ENCODE results near the gene KRT77. TPM values are rescaled to one million over a fixed set of nuclear protein-coding genes. Genes with fewer than 3 reads are reported as not detected.

KRT77 gene
- total and polyA plus RNA-seq, 2 experiments from 2014 or later, result not detected

DNA sequence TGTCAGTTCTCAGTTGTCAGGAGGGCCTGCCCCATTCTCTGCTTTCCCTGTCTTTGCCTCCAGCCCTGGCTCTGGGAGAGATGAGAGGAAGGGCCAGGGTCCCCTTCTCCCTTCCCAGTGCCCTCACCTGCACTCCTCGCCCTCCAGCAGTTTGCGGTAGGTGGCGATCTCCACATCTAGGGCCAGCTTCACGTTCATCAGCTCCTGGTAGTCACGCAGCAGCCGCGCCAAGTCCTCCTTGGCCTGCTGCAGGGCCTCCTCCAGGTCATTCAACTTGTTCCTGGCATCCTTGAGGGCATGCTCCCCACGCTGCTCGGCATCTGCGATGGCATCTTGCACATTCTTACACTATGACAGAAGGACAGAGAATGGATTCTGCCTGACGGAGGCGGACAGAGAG is 56.7 kb downstream of the KRT77 start:
- TF ChIP-seq CTCF (conservative IDR thresholded peaks at IDR 0.05; ENCODE audit: low read depth in 2 of 2), result peak in 1 of 2 experiments; percentile 54; a peak in 2 of 4 replicates
- TF ChIP-seq, protein P1, sequence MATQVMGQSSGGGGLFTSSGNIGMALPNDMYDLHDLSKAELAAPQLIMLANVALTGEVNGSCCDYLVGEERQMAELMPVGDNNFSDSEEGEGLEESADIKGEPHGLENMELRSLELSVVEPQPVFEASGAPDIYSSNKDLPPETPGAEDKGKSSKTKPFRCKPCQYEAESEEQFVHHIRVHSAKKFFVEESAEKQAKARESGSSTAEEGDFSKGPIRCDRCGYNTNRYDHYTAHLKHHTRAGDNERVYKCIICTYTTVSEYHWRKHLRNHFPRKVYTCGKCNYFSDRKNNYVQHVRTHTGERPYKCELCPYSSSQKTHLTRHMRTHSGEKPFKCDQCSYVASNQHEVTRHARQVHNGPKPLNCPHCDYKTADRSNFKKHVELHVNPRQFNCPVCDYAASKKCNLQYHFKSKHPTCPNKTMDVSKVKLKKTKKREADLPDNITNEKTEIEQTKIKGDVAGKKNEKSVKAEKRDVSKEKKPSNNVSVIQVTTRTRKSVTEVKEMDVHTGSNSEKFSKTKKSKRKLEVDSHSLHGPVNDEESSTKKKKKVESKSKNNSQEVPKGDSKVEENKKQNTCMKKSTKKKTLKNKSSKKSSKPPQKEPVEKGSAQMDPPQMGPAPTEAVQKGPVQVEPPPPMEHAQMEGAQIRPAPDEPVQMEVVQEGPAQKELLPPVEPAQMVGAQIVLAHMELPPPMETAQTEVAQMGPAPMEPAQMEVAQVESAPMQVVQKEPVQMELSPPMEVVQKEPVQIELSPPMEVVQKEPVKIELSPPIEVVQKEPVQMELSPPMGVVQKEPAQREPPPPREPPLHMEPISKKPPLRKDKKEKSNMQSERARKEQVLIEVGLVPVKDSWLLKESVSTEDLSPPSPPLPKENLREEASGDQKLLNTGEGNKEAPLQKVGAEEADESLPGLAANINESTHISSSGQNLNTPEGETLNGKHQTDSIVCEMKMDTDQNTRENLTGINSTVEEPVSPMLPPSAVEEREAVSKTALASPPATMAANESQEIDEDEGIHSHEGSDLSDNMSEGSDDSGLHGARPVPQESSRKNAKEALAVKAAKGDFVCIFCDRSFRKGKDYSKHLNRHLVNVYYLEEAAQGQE (IDR thresholded peaks at IDR 0.05; ENCODE audit: unreplicated experiment), result no peak

DNA sequence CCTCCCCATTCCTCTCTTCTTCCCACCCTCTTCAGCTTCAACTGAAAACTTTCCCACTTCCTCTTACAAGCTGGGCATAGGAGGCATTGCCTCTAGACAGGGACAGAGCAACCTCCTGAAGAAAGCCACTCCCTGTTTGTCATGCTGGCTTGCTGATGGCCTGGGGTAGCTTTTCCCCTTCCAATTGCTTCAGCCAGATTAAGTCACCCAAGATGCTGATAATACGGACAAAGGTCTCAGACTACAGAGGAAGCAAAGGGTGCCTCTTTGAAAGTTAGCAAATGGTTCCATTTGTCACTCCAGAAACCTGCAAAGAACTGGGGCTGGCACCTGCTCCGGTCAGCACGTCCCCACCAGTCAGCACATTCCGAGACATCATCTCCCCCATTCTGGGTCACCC is 57.3 kb downstream of the KRT77 start:
- Histone ChIP-seq H3K79me2 (replicated peaks; ENCODE audit: insufficient read depth) (no peaks in the 10 kb centered on the region), H3K4me1 (ENCODE audit: insufficient read depth) (no peaks in the 10 kb centered on the region), H3K4me2 (no peak overlapping the region), H3K27me3 (ENCODE audit: insufficient read depth) (no peaks in the 10 kb centered on the region), H3K4me3 (no peak overlapping the region), H4K20me1 (replicated peaks; ENCODE audit: insufficient read depth) (no peaks in the 10 kb centered on the region), H3F3A (replicated peaks; ENCODE audit: low read depth) (no peaks in the 10 kb centered on the region), H3K27ac (ENCODE audit: low read depth) (no peak overlapping the region), H2AFZ (no peak overlapping the region), H3K36me3 (ENCODE audit: insufficient read depth) (no peaks in the 10 kb centered on the region), H3K9me2 (ENCODE audit: insufficient read depth) (no peaks in the 10 kb centered on the region)
- ATAC-seq (no peak), DNase-seq (ENCODE audit: low spot score) (no peak)
- H3K27me3 Mint-ChIP-seq (ENCODE audit: insufficient read depth, low read depth, poor library complexity), result no peaks in the 10 kb centered on the region
- no peak overlapping the region for H3K27ac Mint-ChIP-seq
- H3K4me3 Mint-ChIP-seq, result no peak overlapping the region
- no peaks in the 10 kb centered on the region for H3K9me3 Mint-ChIP-seq
- H3K36me3 Mint-ChIP-seq (ENCODE audit: low read depth), result no peaks in the 10 kb centered on the region
- H3K4me1 Mint-ChIP-seq, result no peaks in the 10 kb centered on the region
- TF ChIP-seq ZNF114 (CRISPR knock-in tag; IDR thresholded peaks at IDR 0.05) (no peak), ZNF462 (CRISPR knock-in tag; IDR thresholded peaks at IDR 0.05) (no peak), EZH2 (IDR thresholded peaks at IDR 0.05; ENCODE audit: low read depth, unreplicated experiment) (no peak), POLR2AphosphoS5 (IDR thresholded peaks at IDR 0.05; ENCODE audit: low read depth) (no peak), STAT1 (IDR thresholded peaks at IDR 0.05; ENCODE audit: unreplicated experiment) (no peak), NANOG (IDR thresholded peaks at IDR 0.05; ENCODE audit: borderline replicate concordance) (no peak), CREB1 (CRISPR knock-in tag; IDR thresholded peaks at IDR 0.05; ENCODE audit: low read depth) (no peak), JUNB (IDR thresholded peaks at IDR 0.05; ENCODE audit: unreplicated experiment) (no peak)

More for the DNA sequence above, 56.7 kb downstream of the KRT77 start:
- no peaks in the 10 kb centered on the region for H3K4me1 Mint-ChIP-seq
- H3K9me3 Mint-ChIP-seq, result 0 out of 3 replicates have a peak, but pooled peaks cover 2% of the 10 kb centered on the region
- no peaks in the 10 kb centered on the region for H3F3A ChIP-seq (replicated peaks; ENCODE audit: low read depth)
- no peak overlapping the region for H3K27ac Mint-ChIP-seq
- no peaks in the 10 kb centered on the region for H4K20me1 ChIP-seq (replicated peaks; ENCODE audit: insufficient read depth)
- H3K4me3 Mint-ChIP-seq, result no peak overlapping the region
- no peaks in the 10 kb centered on the region for H3K36me3 Mint-ChIP-seq (ENCODE audit: low read depth)
- no peaks in the 10 kb centered on the region for H3K9me2 ChIP-seq (ENCODE audit: insufficient read depth)
- no peak overlapping the region for H3K4me3 ChIP-seq
- peak; percentile 73 for ATAC-seq
- no peaks in the 10 kb centered on the region for H3K27me3 Mint-ChIP-seq (ENCODE audit: insufficient read depth, low read depth, poor library complexity)
- H3K4me2 ChIP-seq, result no peak overlapping the region
- no peaks in the 10 kb centered on the region for H3K27me3 ChIP-seq (ENCODE audit: insufficient read depth)
- H3K36me3 ChIP-seq (ENCODE audit: insufficient read depth), result no peaks in the 10 kb centered on the region
- DNase-seq (ENCODE audit: low spot score), result peak; percentile 21
- H2AFZ ChIP-seq, result no peak overlapping the region
- no peaks in the 10 kb centered on the region for H3K79me2 ChIP-seq (replicated peaks; ENCODE audit: insufficient read depth)
- no peaks in the 10 kb centered on the region for H3K4me1 ChIP-seq (ENCODE audit: insufficient read depth)
- H3K27ac ChIP-seq (ENCODE audit: low read depth), result no peak overlapping the region

All from GM23338 (cell line).